ENCODE results near the gene MAP3K3.

Gene MAP3K3

GRCh38 chr17:63621684-63622573 lies at the start of gene MAP3K3:
MAP3K3 (plus strand) TSS chr17:63622417; CDS start chr17:63622760, 343 bp downstream.
- DNase-seq: peak; percentile 100

GRCh38 chr17:63573634-63574033 lies 48.6 kb upstream of the MAP3K3 start:
- no peak for DNase-seq

- no peak for DNase-seq
Measured at GRCh38 chr17:63578027-63578768, 44.0 kb upstream of the MAP3K3 start.

GRCh38 chr17:63578769-63579111 lies 43.5 kb upstream of the MAP3K3 start:
- no peak for DNase-seq

- DNase-seq: no peak
Measured at GRCh38 chr17:63579633-63580032, 42.6 kb upstream of the MAP3K3 start.

GRCh38 chr17:63587770-63588169 lies 34.4 kb upstream of the MAP3K3 start:
- DNase-seq: no peak

GRCh38 chr17:63588797-63589196 lies 33.4 kb upstream of the MAP3K3 start:
- DNase-seq: no peak

GRCh38 chr17:63589646-63590045 lies 32.6 kb upstream of the MAP3K3 start:
- DNase-seq: no peak

- no peak for DNase-seq
Measured at GRCh38 chr17:63592797-63593196, 29.4 kb upstream of the MAP3K3 start.

- DNase-seq: no peak
Measured at GRCh38 chr17:63595132-63595531, 27.1 kb upstream of the MAP3K3 start.

GRCh38 chr17:63596856-63597586 lies 25.2 kb upstream of the MAP3K3 start:
- no peak for DNase-seq

GRCh38 chr17:63598281-63598680 lies 23.9 kb upstream of the MAP3K3 start:
- DNase-seq: no peak

GRCh38 chr17:63600569-63601438 lies 21.4 kb upstream of the MAP3K3 start, which contains the start of gene TACO1:
TACO1 (plus strand) TSS chr17:63600895; CDS start chr17:63601084, 189 bp downstream.
- DNase-seq: peak; percentile 95

GRCh38 chr17:63601439-63602371 lies 20.5 kb upstream of the MAP3K3 start:
- no peak for DNase-seq

GRCh38 chr17:63609816-63610573 lies 12.2 kb upstream of the MAP3K3 start:
- DNase-seq: no peak

GRCh38 chr17:63610854-63611253 lies 11.4 kb upstream of the MAP3K3 start:
- no peak for DNase-seq

- no peak for DNase-seq
Measured at GRCh38 chr17:63611354-63611753, 10.9 kb upstream of the MAP3K3 start.

- DNase-seq: no peak
Measured at GRCh38 chr17:63613663-63614062, 8.6 kb upstream of the MAP3K3 start.

- no peak for DNase-seq
Measured at GRCh38 chr17:63621229-63621683, 961 bp upstream of the MAP3K3 start.

All from islet precursor cell (in vitro differentiated cells).